K562 (cell line): Measurements from ENCODE around the gene BCAN. TPM values are rescaled to one million over a fixed set of nuclear protein-coding genes. Genes with fewer than 3 reads are reported as not detected.

ENCODE experiments used
- ATAC-seq: fragments of 200-7000 bp; cut with Tn5 transposase; 3 replicates; pipeline ENCODE4 v1.9.1; 2020; ENCODE audit warnings: moderate library complexity
- BruUV-seq: library from RNA; stranded (reverse); fragments of 400-500 nt; replicated peaks from 2 replicates; lab custom pipeline; 2021; lab: Mats Ljungman, UMichigan
- CTCF ChIA-PET: fragments of 300-600 bp; formaldehyde crosslinking; extraction: SDS; loops from one replicate; lab custom pipeline; 2021; ENCODE audit warnings: low intra/inter-chr PET ratio; lab: Yijun Ruan, JAX
- POLR2A ChIA-PET: fragments of 300-600, 350-650 bp; sonication (Branson Sonifier 250); formaldehyde crosslinking; extraction: SDS; loops from one replicate; lab custom pipeline; 2021; ENCODE audit warnings: antibody characterized with exemption, inconsistent platforms; lab: Yijun Ruan, JAX
- DNase-seq, 4 experiments: peaks; one replicate each; pipeline versions ENCODE4 v3.0.0 to v3.0.0-alpha.2; 2011 to 2018; ENCODE audit warnings: low spot score in 3 of 4, mixed read lengths in 3 of 4; ENCODE audit errors: extremely low read depth in 1 of 4
- FAIRE-seq: peaks from 2 replicates; lab custom pipeline; 2011; peaks lifted over from hg19 to GRCh38; lab: Jason Lieb, UNC
- H2AFZ ChIP-seq: 2 replicates; pipeline ENCODE4 v1.6.0; 2011; ENCODE audit warnings: low read depth, low read length, control low read depth, inconsistent platforms
- H3K27ac ChIP-seq: fragments of 200-600 bp; 3 replicates; pipeline ENCODE4 v1.8.0; 2011; ENCODE audit warnings: low read depth, mild to moderate bottlenecking, control low read depth, inconsistent platforms, low read length, moderate library complexity, mixed read lengths; ENCODE audit errors: extremely low read depth
- H3K27me3 ChIP-seq, 2 experiments: fragments of 300-600 bp in 1 of 2; 2 replicates in 1 of 2; 3 replicates in 1 of 2; pipeline versions ENCODE4 v1.6.0 to v1.8.0; 2011; ENCODE audit warnings: inconsistent platforms in 2 of 2, low read length in 2 of 2, mild to moderate bottlenecking in 1 of 2, mixed read lengths in 1 of 2, moderate library complexity in 1 of 2; ENCODE audit not compliant: control insufficient read depth in 2 of 2, insufficient read depth in 2 of 2
- H3K36me3 ChIP-seq: fragments of 300-600 bp; 3 replicates; pipeline ENCODE4 v1.8.0; 2011; ENCODE audit warnings: mild to moderate bottlenecking, low read length, inconsistent platforms; ENCODE audit not compliant: control insufficient read depth, insufficient read depth
- H3K4me1 ChIP-seq, 2 experiments: fragments of 200-600 bp in 1 of 2; replicated peaks in 1 of 2; 2 replicates in 1 of 2; 3 replicates in 1 of 2; pipeline versions ENCODE4 v1.5.1 to v1.8.0; 2011; ENCODE audit warnings: inconsistent platforms in 2 of 2, low read length in 2 of 2, mild to moderate bottlenecking in 1 of 2, mixed read lengths in 1 of 2, moderate library complexity in 1 of 2; ENCODE audit not compliant: control insufficient read depth in 2 of 2, insufficient read depth in 2 of 2
- H3K4me2 ChIP-seq: 2 replicates; pipeline ENCODE4 v1.6.1; 2011; ENCODE audit warnings: low read length, control low read depth, inconsistent platforms, mixed read lengths; ENCODE audit not compliant: insufficient read depth
- H3K4me3 ChIP-seq: fragments of 200-600 bp; sonication (generic), shearing (Covaris generic); 2 replicates; pipeline ENCODE4 v1.5.1; 2016; ENCODE audit warnings: control low read depth, inconsistent platforms
- H3K79me2 ChIP-seq: fragments of 200-600 bp; 3 replicates; pipeline ENCODE4 v1.8.0; 2011; ENCODE audit warnings: low read length, inconsistent platforms; ENCODE audit not compliant: control insufficient read depth, insufficient read depth
- H3K9ac ChIP-seq, 2 experiments: 2 replicates each; pipeline versions ENCODE4 v1.6.0 to v1.6.1; 2011; ENCODE audit warnings: low read depth in 2 of 2, low read length in 2 of 2, control low read depth in 1 of 2, inconsistent platforms in 1 of 2, mild to moderate bottlenecking in 1 of 2, mixed read lengths in 1 of 2; ENCODE audit not compliant: insufficient read depth in 1 of 2
- H3K9me1 ChIP-seq: one replicate; pipeline ENCODE4 v1.6.0; 2011; ENCODE audit warnings: inconsistent platforms, mild to moderate bottlenecking, low read length, moderate library complexity; ENCODE audit not compliant: control insufficient read depth, insufficient read depth
- H3K9me3 ChIP-seq: replicated peaks from 2 replicates; pipeline ENCODE4 v1.5.1; 2011; ENCODE audit warnings: low read depth, low read length, inconsistent platforms; ENCODE audit not compliant: control insufficient read depth, insufficient read depth
- H4K20me1 ChIP-seq: replicated peaks from 2 replicates; pipeline ENCODE4 v1.6.1; 2011; ENCODE audit warnings: low read length, inconsistent platforms, mixed read lengths; ENCODE audit not compliant: control insufficient read depth, insufficient read depth
- CGGBP1 ChIP-seq: fragments of 250-450 bp; sonication (Bioruptor Pico); IDR thresholded peaks from 2 replicates; pipeline ENCODE4 v1.9.0; 2021; ENCODE audit warnings: mild to moderate bottlenecking
- ELF2 ChIP-seq: fragments of 250-450 bp; sonication (Bioruptor Pico); IDR thresholded peaks from 2 replicates; pipeline ENCODE4 v1.5.0; 2021; ENCODE audit warnings: mild to moderate bottlenecking
- FOXP4 ChIP-seq: sonication (generic); formaldehyde crosslinking; IDR thresholded peaks from 2 replicates; pipeline ENCODE4 v1.8.0; 2022; ENCODE audit warnings: mild to moderate bottlenecking, missing genetic modification reagents, borderline replicate concordance
- KLF1 ChIP-seq: fragments of 450-650 bp; IDR thresholded peaks from 2 replicates; pipeline ENCODE4 v1.6.1; 2016; ENCODE audit warnings: missing genetic modification characterization, missing compliant biosample characterization
- SMAD2 ChIP-seq: fragments of 150-350 bp; IDR thresholded peaks from 2 replicates; pipeline ENCODE4 v1.6.1; 2014; ENCODE audit warnings: low read depth, mild to moderate bottlenecking, low read length
- SMARCA4 ChIP-seq: fragments of 450-650 bp; IDR thresholded peaks from 2 replicates; pipeline ENCODE4 v1.6.1; 2016
- SOX6 ChIP-seq: fragments of 450-650 bp; IDR thresholded peaks from 2 replicates; pipeline ENCODE4 v1.6.1; 2014; ENCODE audit warnings: mild to moderate bottlenecking
- ZBTB17 ChIP-seq: fragments of 450-650 bp; formaldehyde crosslinking; IDR thresholded peaks from 2 replicates; pipeline ENCODE4 v1.4.0; 2020; ENCODE audit warnings: mild to moderate bottlenecking
- ZNF146 ChIP-seq: IDR thresholded peaks from one replicate; pipeline ENCODE4 v1.6.1; 2018; ENCODE audit warnings: missing compliant biosample characterization; ENCODE audit not compliant: unreplicated experiment
- ZNF583 ChIP-seq: fragments of 250-450 bp; sonication (Bioruptor Pico); IDR thresholded peaks from 2 replicates; pipeline ENCODE4 v1.4.0; 2020
- WGBS: fragments of 100-300 bp; shearing (Covaris generic); methylation state at CpG from one replicate; pipeline ENCODE4 v1.1.6; 2016; ENCODE audit warnings: low coverage, mixed read lengths; ENCODE audit not compliant: insufficient coverage; ENCODE audit errors: missing lambda C conversion rate; 5-methylcytosine and 5-hydroxymethylcytosine counted together
- in situ Hi-C: fragments of 300-500 bp; cut with MboI; formaldehyde crosslinking; loops from 4 replicates; pipeline ENCODE4 v1.15.0; 2018; ENCODE audit warnings: inconsistent platforms, mixed read lengths
- intact Hi-C: fragments of 100-400 bp; cut with micrococcal nuclease; formaldehyde crosslinking; loops from 2 replicates; pipeline ENCODE4 v1.14.2; 2022
- polyA plus RNA-seq, 8 experiments: library from polyadenylated mRNA; depleted of rRNA in 4 of 8; stranded (reverse) in 5 of 8; unstranded in 3 of 8; fragments of >200 nt; fragmentation: Nextera tagmentation in 2 of 8; fragmentation: Illumina TruSeq in 1 of 8; extraction: Ambion mirVana in 2 of 8; extraction: Trizol in 1 of 8; gene quantifications; 2 replicates each; pipeline versions ENCODE4 v1.2.1 to v1.2.3, GENCODE V29; 2011 to 2014; ENCODE audit warnings: inconsistent platforms in 1 of 8, missing spikeins in 1 of 8
- total RNA-seq, 7 experiments: library from RNA; depleted of rRNA in 6 of 7; stranded (reverse); fragments of >200 nt in 6 of 7; fragmentation: Illumina TruSeq in 2 of 7; extraction: Trizol in 2 of 7; gene quantifications; 2 replicates each; pipeline versions ENCODE4 v1.2.1 to v1.2.3, GENCODE V29; 2011 to 2021; ENCODE audit warnings: low replicate concordance in 1 of 7
- TF ChIP-seq, protein P1 (sequence below): fragments of 250-450 bp; sonication (Bioruptor Pico); IDR thresholded peaks from 2 replicates; pipeline ENCODE4 v1.4.0; 2020; ENCODE audit warnings: mild to moderate bottlenecking, moderate library complexity
- TF ChIP-seq, protein P2 (sequence below): fragments of 250-450 bp; sonication (Bioruptor Pico); IDR thresholded peaks from 2 replicates; pipeline ENCODE4 v1.8.0; 2022; ENCODE audit warnings: moderate library complexity, mild to moderate bottlenecking, inconsistent platforms
- TF ChIP-seq, protein P3 (sequence below): fragments of 250-450 bp; sonication (Bioruptor Pico); IDR thresholded peaks from 2 replicates; pipeline ENCODE4 v1.5.0; 2021; ENCODE audit warnings: mild to moderate bottlenecking, moderate library complexity

The BCAN gene
- total and polyA plus RNA-seq, 9 of the 15 experiments (the other 6 are each of a cell fraction or from before 2014, with no cell fraction given) = 0.04 to 0.33 (median 0.14) TPM; not detected in 5

GRCh38 chr1:156696755-156697154 is 54.8 kb downstream of the BCAN start (continued):
- TF ChIP-seq SMAD2 (no peak), ZBTB17 (CRISPR knock-in tag) (no peak), ZNF583 (CRISPR knock-in tag) (no peak), CGGBP1 (CRISPR knock-in tag) (no peak)

GRCh38 chr1:156697481-156697880 is 55.6 kb downstream of the BCAN start:
- H4K20me1 ChIP-seq = no peaks in the 10 kb centered on the region
- 56% methylated on average over 8 of the region's 8 CpGs for WGBS
- no peaks in the 10 kb centered on the region for H3K36me3 ChIP-seq
- DNase-seq (no peak), ATAC-seq (no peak), FAIRE-seq (no peak)
- in situ Hi-C loops (no loop called here), intact Hi-C loops (no loop called here)
- H3K79me2 ChIP-seq = 0 out of 3 replicates have a peak, but pooled peaks cover 3% of the 10 kb centered on the region
- CTCF ChIA-PET = no interaction called here
- H3K4me1 ChIP-seq = peaks cover 29 to 36% of the 10 kb centered on the region in 2 experiments
- H3K9me3 ChIP-seq = no peaks in the 10 kb centered on the region
- H3K27ac ChIP-seq = no peak overlapping the region
- H2AFZ ChIP-seq = no peak overlapping the region
- H3K27me3 ChIP-seq = no peaks in the 10 kb centered on the region
- 0 out of 4 replicates have a peak overlapping the region, but pooled peaks of 1 of the 2 experiments have one; percentile 31 for H3K9ac ChIP-seq
- H3K9me1 ChIP-seq = no peaks in the 10 kb centered on the region
- no TSS peak for BruUV-seq
- no peak overlapping the region for H3K4me3 ChIP-seq
- no peak overlapping the region for H3K4me2 ChIP-seq
- POLR2A ChIA-PET = interaction anchor here (0.6 to 0.7 kb wide), 3 partner anchors 8 to 1224 kb away, joined by 3 read pairs; no protein-coding TSS in a partner anchor
- no peak for TF ChIP-seq ELF2
- TF ChIP-seq, protein P1, sequence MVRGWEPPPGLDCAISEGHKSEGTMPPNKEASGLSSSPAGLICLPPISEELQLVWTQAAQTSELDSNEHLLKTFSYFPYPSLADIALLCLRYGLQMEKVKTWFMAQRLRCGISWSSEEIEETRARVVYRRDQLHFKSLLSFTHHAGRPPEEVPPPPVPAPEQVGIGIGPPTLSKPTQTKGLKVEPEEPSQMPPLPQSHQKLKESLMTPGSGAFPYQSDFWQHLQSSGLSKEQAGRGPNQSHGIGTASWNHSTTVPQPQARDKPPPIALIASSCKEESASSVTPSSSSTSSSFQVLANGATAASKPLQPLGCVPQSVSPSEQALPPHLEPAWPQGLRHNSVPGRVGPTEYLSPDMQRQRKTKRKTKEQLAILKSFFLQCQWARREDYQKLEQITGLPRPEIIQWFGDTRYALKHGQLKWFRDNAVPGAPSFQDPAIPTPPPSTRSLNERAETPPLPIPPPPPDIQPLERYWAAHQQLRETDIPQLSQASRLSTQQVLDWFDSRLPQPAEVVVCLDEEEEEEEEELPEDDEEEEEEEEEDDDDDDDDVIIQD (CRISPR knock-in tag) = no peak
- no peak for TF ChIP-seq ZNF146 (CRISPR knock-in tag)
- TF ChIP-seq SOX6 = no peak
- TF ChIP-seq, protein P2, sequence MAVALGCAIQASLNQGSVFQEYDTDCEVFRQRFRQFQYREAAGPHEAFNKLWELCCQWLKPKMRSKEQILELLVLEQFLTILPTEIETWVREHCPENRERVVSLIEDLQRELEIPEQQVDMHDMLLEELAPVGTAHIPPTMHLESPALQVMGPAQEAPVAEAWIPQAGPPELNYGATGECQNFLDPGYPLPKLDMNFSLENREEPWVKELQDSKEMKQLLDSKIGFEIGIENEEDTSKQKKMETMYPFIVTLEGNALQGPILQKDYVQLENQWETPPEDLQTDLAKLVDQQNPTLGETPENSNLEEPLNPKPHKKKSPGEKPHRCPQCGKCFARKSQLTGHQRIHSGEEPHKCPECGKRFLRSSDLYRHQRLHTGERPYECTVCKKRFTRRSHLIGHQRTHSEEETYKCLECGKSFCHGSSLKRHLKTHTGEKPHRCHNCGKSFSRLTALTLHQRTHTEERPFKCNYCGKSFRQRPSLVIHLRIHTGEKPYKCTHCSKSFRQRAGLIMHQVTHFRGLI (CRISPR knock-in tag) = no peak
- no peak for TF ChIP-seq SMARCA4
- TF ChIP-seq FOXP4 (CRISPR knock-in tag) = no peak
- TF ChIP-seq, protein P3, sequence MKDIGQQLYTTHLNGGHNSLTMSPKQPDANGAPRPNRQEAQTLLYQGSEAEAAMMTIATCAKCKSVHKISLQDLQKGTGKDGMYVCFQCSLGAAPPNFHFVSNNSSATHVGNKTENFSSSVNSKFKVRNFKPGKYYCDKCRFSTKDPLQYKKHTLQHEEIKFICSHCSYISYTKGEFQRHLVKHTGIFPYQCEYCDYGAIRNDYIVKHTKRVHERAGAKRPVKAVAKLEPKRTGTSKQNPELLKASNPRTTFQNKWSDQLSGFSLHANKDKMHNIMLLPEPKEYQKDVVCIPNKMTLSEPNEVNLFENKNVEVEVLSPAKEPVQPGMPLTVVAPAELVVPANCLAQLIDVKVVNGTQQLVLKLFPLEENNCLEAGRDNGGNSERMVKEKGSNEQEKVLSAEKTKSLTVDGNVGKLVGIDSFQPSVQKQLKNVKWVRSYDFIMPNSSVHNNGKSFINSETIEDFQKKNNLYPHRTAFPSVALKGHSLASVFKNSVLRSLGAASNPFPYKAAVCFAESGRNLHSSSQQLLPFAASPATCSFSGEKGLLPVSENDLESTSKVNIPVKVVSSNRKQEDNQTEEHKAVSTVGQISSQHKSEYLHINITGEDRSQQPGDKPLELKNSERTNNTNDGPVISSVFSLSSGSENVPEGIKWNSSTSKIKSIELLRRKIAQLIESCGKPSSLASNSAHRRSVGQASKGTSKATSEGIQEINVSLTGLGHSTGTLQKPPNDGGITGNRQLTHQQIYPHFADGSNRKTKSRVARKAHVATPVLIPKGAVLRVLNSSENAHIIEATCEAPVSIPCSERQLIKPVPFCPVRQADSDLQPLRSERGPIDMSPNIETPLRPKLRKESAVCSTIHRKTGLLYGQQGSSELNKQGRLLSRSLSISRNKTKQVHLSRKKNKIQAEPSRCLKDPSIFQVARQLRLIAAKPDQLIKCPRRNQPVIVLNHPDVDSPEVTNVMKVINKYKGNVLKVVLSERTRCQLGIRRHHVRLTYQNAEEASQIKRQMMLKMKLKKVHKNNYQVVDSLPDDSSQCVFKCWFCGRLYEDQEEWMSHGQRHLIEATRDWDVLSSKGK = no peak
- TF ChIP-seq KLF1 (tag) = no peak
